Measurements from ENCODE around the gene TNFRSF14.

DNA sequence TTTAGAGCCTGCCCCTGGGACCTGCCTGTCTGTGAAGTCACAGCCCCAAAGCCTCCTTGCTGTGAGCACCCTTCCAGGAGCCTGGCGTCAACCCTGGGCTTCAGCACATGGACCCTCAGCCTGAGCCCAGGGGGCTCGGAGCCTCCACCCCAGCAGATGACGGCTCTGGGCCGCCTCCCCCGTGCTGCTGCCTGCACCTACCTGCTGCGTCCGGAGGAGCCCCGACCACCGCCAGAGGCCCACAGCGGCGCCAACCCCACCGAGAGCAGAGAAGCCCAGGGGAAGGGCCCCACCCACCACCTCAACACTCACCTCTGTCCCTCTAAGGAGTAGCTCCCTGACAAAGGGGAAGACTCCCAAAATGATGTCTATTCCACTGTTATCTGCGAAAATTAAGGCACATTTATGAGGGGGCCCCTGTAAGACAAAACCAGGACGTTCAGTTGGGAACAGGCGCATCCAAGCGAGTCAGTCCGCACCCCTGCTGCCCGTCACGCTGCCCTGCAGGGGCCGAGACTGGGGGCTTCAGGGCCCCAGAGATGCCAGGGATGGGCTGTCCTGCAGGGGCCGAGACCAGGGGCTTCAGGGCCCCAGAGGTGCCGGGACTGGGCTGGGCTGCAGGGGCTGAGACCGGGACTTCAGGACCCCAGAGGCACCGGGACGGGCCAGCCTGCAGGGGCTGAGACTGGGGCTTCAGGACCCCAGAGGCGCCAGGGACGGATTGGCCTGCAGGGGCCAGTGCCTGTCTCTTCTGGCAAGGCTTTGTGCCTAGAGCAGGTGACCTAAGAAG is 45.6 kb upstream of the TNFRSF14 start:
- TF ChIP-seq, protein P1, sequence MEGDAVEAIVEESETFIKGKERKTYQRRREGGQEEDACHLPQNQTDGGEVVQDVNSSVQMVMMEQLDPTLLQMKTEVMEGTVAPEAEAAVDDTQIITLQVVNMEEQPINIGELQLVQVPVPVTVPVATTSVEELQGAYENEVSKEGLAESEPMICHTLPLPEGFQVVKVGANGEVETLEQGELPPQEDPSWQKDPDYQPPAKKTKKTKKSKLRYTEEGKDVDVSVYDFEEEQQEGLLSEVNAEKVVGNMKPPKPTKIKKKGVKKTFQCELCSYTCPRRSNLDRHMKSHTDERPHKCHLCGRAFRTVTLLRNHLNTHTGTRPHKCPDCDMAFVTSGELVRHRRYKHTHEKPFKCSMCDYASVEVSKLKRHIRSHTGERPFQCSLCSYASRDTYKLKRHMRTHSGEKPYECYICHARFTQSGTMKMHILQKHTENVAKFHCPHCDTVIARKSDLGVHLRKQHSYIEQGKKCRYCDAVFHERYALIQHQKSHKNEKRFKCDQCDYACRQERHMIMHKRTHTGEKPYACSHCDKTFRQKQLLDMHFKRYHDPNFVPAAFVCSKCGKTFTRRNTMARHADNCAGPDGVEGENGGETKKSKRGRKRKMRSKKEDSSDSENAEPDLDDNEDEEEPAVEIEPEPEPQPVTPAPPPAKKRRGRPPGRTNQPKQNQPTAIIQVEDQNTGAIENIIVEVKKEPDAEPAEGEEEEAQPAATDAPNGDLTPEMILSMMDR (IDR thresholded peaks at IDR 0.05 in 4 of 5, conservative IDR thresholded peaks at IDR 0.05 in 1 of 5), result no peak
- no peak for TF ChIP-seq POLR2A (IDR thresholded peaks at IDR 0.05)
